Endothelial cell of umbilical vein (primary cell): ENCODE results near the gene NEK4. TPM values are rescaled to one million over a fixed set of nuclear protein-coding genes. Genes with fewer than 3 reads are reported as not detected.

Experiments used
- BruUV-seq: library from RNA; stranded (reverse); fragments of 400-500 nt; replicated peaks from 2 replicates; lab custom pipeline; 2021; lab: Mats Ljungman, UMichigan
- CTCF ChIA-PET: fragments of 300-600, 350-600 bp; sonication (Branson Sonifier 250); formaldehyde crosslinking; loops from one replicate; lab custom pipeline; 2021; ENCODE audit warnings: antibody characterized with exemption, inconsistent platforms; lab: Charles Lee
- POLR2A ChIA-PET: fragments of 300-600, 350-600 bp; sonication (Branson Sonifier 250); formaldehyde crosslinking; loops from one replicate; lab custom pipeline; 2021; ENCODE audit warnings: antibody characterized with exemption, inconsistent platforms; lab: Charles Lee
- DNase-seq: peaks from one replicate; pipeline ENCODE4 v3.0.0-alpha.2; 2011; ENCODE audit warnings: low read depth, low spot score
- FAIRE-seq: peaks from 2 replicates; lab custom pipeline; 2011; peaks lifted over from hg19 to GRCh38; lab: Jason Lieb, UNC
- H2AFZ ChIP-seq: 2 replicates; pipeline ENCODE4 v1.6.0; 2012; ENCODE audit warnings: low read depth, low read length, control low read depth, inconsistent platforms
- H3K27ac ChIP-seq: 2 replicates; pipeline ENCODE4 v1.5.1; 2011; ENCODE audit warnings: low read depth, mild to moderate bottlenecking, control low read depth, low read length, moderate library complexity; ENCODE audit not compliant: insufficient read depth
- H3K27me3 ChIP-seq, 2 experiments: 2 replicates each; pipeline versions ENCODE4 v1.6.0 to v1.6.1; 2011; ENCODE audit warnings: low read length in 2 of 2, mixed read lengths in 1 of 2; ENCODE audit not compliant: control insufficient read depth in 2 of 2, insufficient read depth in 2 of 2
- H3K36me3 ChIP-seq, 2 experiments: 2 replicates in 1 of 2; 3 replicates in 1 of 2; pipeline ENCODE4 v1.5.1; 2011; ENCODE audit warnings: low read length in 2 of 2, mild to moderate bottlenecking in 1 of 2, moderate library complexity in 1 of 2; ENCODE audit not compliant: control insufficient read depth in 2 of 2, insufficient read depth in 2 of 2; ENCODE audit errors: extremely low read depth in 1 of 2
- H3K4me1 ChIP-seq: 3 replicates; pipeline ENCODE4 v1.5.1; 2011; ENCODE audit warnings: mild to moderate bottlenecking, low read length; ENCODE audit not compliant: control insufficient read depth, insufficient read depth; ENCODE audit errors: extremely low read depth
- H3K4me2 ChIP-seq: 2 replicates; pipeline ENCODE4 v1.6.1; 2011; ENCODE audit warnings: low read length, control low read depth, mixed read lengths; ENCODE audit not compliant: insufficient read depth
- H3K4me3 ChIP-seq, 3 experiments: fragments of 200-600 bp in 1 of 3; sonication (generic), shearing (Covaris generic) in 1 of 3; replicated peaks in 1 of 3; 2 replicates each; pipeline ENCODE4 v1.5.1; 2011 to 2016; ENCODE audit warnings: control low read depth in 3 of 3, low read length in 3 of 3, mild to moderate bottlenecking in 2 of 3, inconsistent platforms in 1 of 3, low read depth in 1 of 3, moderate library complexity in 1 of 3; ENCODE audit not compliant: insufficient read depth in 1 of 3
- H3K79me2 ChIP-seq: 2 replicates; pipeline ENCODE4 v1.6.0; 2012; ENCODE audit warnings: low read length, inconsistent platforms; ENCODE audit not compliant: control insufficient read depth, insufficient read depth
- H3K9ac ChIP-seq: replicated peaks from 2 replicates; pipeline ENCODE3; 2011; ENCODE audit warnings: low read length, control low read depth; ENCODE audit not compliant: insufficient read depth; ENCODE audit errors: extremely low read depth
- H3K9me1 ChIP-seq: replicated peaks from 3 replicates; pipeline ENCODE4 v1.6.0; 2011; ENCODE audit warnings: mild to moderate bottlenecking, low read length; ENCODE audit not compliant: control insufficient read depth, insufficient read depth; ENCODE audit errors: extremely low read depth
- H3K9me3 ChIP-seq: replicated peaks from 2 replicates; pipeline ENCODE4 v1.5.1; 2012; ENCODE audit warnings: low read length, inconsistent platforms; ENCODE audit not compliant: control insufficient read depth, insufficient read depth
- H4K20me1 ChIP-seq: replicated peaks from 2 replicates; pipeline ENCODE3; 2011; ENCODE audit warnings: mild to moderate bottlenecking, low read length; ENCODE audit not compliant: control insufficient read depth, insufficient read depth; ENCODE audit errors: extremely low read depth
- EZH2 ChIP-seq: IDR thresholded peaks from 2 replicates; pipeline ENCODE4 v1.6.1; 2012; ENCODE audit warnings: borderline replicate concordance, low read depth, mild to moderate bottlenecking, moderate library complexity, low read length, inconsistent platforms; ENCODE audit not compliant: severe bottlenecking
- FOS ChIP-seq: IDR thresholded peaks from 2 replicates; pipeline ENCODE4 v1.6.1; 2011; ENCODE audit warnings: mild to moderate bottlenecking, low read length, moderate library complexity, borderline replicate concordance; ENCODE audit not compliant: insufficient read depth
- GATA2 ChIP-seq: IDR thresholded peaks from 2 replicates; pipeline ENCODE4 v1.7.0; 2011; ENCODE audit warnings: low read depth, mild to moderate bottlenecking, moderate library complexity, mixed read lengths, low read length; ENCODE audit not compliant: insufficient read length, insufficient read depth
- JUN ChIP-seq: IDR thresholded peaks from 2 replicates; pipeline ENCODE4 v1.6.1; 2011; ENCODE audit warnings: borderline replicate concordance, low read depth; ENCODE audit not compliant: insufficient read length, insufficient read depth
- MYC ChIP-seq: IDR thresholded peaks from one replicate; pipeline ENCODE4 v1.6.1; 2011; ENCODE audit warnings: mild to moderate bottlenecking, low read depth, low read length
- POLR2A ChIP-seq: IDR thresholded peaks from 2 replicates; pipeline ENCODE4 v1.6.1; 2012; ENCODE audit warnings: low read depth, mild to moderate bottlenecking, control low read depth, low read length
- POLR2AphosphoS5 ChIP-seq: IDR thresholded peaks from 2 replicates; pipeline ENCODE4 v1.6.1; 2012; ENCODE audit warnings: low read depth, mild to moderate bottlenecking, control low read depth, low read length, moderate library complexity; ENCODE audit not compliant: insufficient read depth
- dilution Hi-C: fragments of 300-500 bp; cut with MboI; formaldehyde crosslinking; loops from one replicate; pipeline ENCODE4 v1.15.0; 2019; ENCODE audit warnings: low sequenced_read_pairs; ENCODE audit not compliant: extremely low pct_ligation_motif_present
- intact Hi-C: fragments of 100-400 bp; cut with micrococcal nuclease; formaldehyde crosslinking; loops from one replicate; pipeline ENCODE4 v1.10.0; 2022
- polyA plus RNA-seq, 4 experiments: library from polyadenylated mRNA; depleted of rRNA in 3 of 4; stranded (reverse) in 3 of 4; unstranded in 1 of 4; fragments of >200 nt; gene quantifications; 2 replicates each; pipeline versions ENCODE4 v1.2.1 to v1.2.3, GENCODE V29; 2011 to 2012; ENCODE audit warnings: missing spikeins in 1 of 4
- total RNA-seq: library from RNA; stranded (reverse); gene quantifications from 2 replicates; pipeline ENCODE4 v1.2.3, GENCODE V29; 2021
- TF ChIP-seq, protein P1 (sequence below), 2 donors: IDR thresholded peaks; 1 replicate in 1 of 2; 2 replicates in 1 of 2; pipeline ENCODE4 v1.5.1; 2011; ENCODE audit warnings: low read length in 2 of 2, mild to moderate bottlenecking in 2 of 2, moderate library complexity in 2 of 2, control low read depth in 1 of 2, inconsistent platforms in 1 of 2, low read depth in 1 of 2; ENCODE audit not compliant: insufficient read depth in 1 of 2; ENCODE audit errors: extremely low read depth in 1 of 2
- TF ChIP-seq, protein P2 (sequence below): IDR thresholded peaks from 2 replicates; pipeline ENCODE4 v1.6.1; 2011; ENCODE audit not compliant: insufficient read depth, insufficient read length

NEK4 gene
- total and polyA plus RNA-seq, 2 donors (not counting 3 experiments of a cell fraction or from before 2014, with no cell fraction given): 4.4 to 20.8 TPM

DNA sequence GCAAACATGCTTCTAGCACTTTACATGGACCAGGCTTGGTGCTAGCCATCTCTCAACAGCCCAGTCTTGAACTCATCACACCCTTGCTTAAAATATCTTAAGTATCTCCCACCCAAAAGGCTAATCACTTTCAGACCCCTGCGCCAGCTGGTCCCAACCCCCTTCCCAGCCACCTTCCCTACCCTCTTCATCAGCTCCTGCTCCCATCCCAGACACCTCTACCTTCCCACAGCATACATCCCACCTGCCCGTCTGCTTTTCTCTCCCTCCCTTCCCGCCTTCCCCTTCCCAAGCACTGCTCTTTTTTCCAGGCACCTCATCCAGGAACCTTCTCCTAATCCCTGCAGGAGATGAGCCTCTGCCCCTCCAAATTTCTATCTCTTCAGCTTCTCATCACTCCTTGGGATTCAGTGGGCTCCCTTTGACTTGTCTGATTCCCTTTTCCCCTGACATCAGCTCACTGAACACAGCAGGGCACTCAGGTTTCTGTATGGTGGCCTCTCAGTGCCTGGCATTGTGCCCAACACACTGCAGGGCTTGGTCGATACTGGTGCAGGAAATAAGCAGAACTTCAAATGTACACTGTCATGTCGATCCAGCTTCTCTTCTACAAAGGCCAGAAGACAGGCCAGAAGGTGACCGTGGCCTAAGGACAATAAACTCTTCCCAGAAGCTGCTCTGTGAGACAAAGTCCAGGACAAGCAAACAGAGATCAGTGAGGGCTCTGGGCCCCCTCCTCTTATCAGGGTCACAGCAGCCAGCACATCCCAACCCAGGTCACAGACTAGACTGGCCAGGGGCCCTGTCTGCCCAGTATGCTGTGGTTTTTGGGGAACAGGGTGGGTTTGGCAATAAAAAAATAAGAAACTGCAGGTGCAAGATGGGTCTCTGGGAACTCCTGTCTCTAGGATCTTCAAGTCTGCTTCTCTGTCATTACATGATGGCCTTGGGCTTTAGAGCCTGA is 4.4 kb upstream of the NEK4 start:
- no peak overlapping the region for H3K4me2 ChIP-seq
- no peaks in the 10 kb centered on the region for H3K36me3 ChIP-seq
- no peak overlapping the region for H3K9ac ChIP-seq
- no peaks in the 10 kb centered on the region for H3K27me3 ChIP-seq
- POLR2A ChIA-PET: no interaction called here
- DNase-seq (no peak), FAIRE-seq (no peak)
- H3K4me1 ChIP-seq: peaks cover 5% of the 10 kb centered on the region
- no peaks in the 10 kb centered on the region for H3K9me3 ChIP-seq
- H3K27ac ChIP-seq: no peak overlapping the region
- dilution Hi-C loops: no loop called here
- BruUV-seq: no TSS peak
- TF ChIP-seq FOS: no peak
- TF ChIP-seq EZH2: no peak
- no peak for TF ChIP-seq POLR2AphosphoS5
- no peak for TF ChIP-seq JUN
- no peak for TF ChIP-seq GATA2
- no peak for TF ChIP-seq POLR2A
- TF ChIP-seq, protein P1, sequence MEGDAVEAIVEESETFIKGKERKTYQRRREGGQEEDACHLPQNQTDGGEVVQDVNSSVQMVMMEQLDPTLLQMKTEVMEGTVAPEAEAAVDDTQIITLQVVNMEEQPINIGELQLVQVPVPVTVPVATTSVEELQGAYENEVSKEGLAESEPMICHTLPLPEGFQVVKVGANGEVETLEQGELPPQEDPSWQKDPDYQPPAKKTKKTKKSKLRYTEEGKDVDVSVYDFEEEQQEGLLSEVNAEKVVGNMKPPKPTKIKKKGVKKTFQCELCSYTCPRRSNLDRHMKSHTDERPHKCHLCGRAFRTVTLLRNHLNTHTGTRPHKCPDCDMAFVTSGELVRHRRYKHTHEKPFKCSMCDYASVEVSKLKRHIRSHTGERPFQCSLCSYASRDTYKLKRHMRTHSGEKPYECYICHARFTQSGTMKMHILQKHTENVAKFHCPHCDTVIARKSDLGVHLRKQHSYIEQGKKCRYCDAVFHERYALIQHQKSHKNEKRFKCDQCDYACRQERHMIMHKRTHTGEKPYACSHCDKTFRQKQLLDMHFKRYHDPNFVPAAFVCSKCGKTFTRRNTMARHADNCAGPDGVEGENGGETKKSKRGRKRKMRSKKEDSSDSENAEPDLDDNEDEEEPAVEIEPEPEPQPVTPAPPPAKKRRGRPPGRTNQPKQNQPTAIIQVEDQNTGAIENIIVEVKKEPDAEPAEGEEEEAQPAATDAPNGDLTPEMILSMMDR (IDR thresholded peaks at IDR 0.05; ENCODE audit: extremely low read depth in 1 of 2, insufficient read depth in 1 of 2, low read depth in 1 of 2, low read length in 2 of 2): no peak
- TF ChIP-seq, protein P2, sequence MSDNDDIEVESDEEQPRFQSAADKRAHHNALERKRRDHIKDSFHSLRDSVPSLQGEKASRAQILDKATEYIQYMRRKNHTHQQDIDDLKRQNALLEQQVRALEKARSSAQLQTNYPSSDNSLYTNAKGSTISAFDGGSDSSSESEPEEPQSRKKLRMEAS: no peak
- TF ChIP-seq MYC: no peak
- CTCF ChIA-PET: interaction anchor here (1.1 to 1.3 kb wide), 2 partner anchors 10 to 11 kb away, joined by 3 to 5 read pairs; no protein-coding TSS in a partner anchor
- H3K9me1 ChIP-seq: no peaks in the 10 kb centered on the region
- H4K20me1 ChIP-seq: no peaks in the 10 kb centered on the region
- intact Hi-C loops: no loop called here
- no peak overlapping the region for H3K4me3 ChIP-seq
- no peak overlapping the region for H2AFZ ChIP-seq
- H3K79me2 ChIP-seq: peaks cover 2% of the 10 kb centered on the region
